Panc1 (cell line): ENCODE results near the gene GLTP.

Source experiments
- CTCF ChIP-seq: fragments of 450-650 bp; IDR thresholded peaks from 2 replicates; pipeline ENCODE4 v1.5.1; 2017; ENCODE audit warnings: mild to moderate bottlenecking
- POLR2AphosphoS5 ChIP-seq: IDR thresholded peaks from 2 replicates; pipeline ENCODE4 v1.6.1; 2012; ENCODE audit warnings: mild to moderate bottlenecking, low read depth, low read length, moderate library complexity
- REST ChIP-seq, 2 experiments: IDR thresholded peaks; 2 replicates each; pipeline ENCODE4 v1.6.1; 2011 to 2012; ENCODE audit warnings: low read depth in 2 of 2, control low read depth in 1 of 2, low read length in 1 of 2, mild to moderate bottlenecking in 1 of 2, moderate library complexity in 1 of 2; ENCODE audit not compliant: insufficient read depth in 1 of 2
- SIN3A ChIP-seq: IDR thresholded peaks from 2 replicates; pipeline ENCODE4 v1.6.1; 2012; ENCODE audit warnings: low read depth, mild to moderate bottlenecking, low read length, moderate library complexity, borderline replicate concordance; ENCODE audit not compliant: insufficient read depth
- TCF7L2 ChIP-seq: IDR thresholded peaks from 2 replicates; pipeline ENCODE4 v1.6.1; 2011; ENCODE audit warnings: mild to moderate bottlenecking, low read depth, low read length, inconsistent platforms

GRCh38 chr12:109860977-109861376 is 19.4 kb downstream of the GLTP start:
- TF ChIP-seq CTCF (no peak), POLR2AphosphoS5 (no peak), REST (IDR thresholded peaks at IDR 0.05; ENCODE audit: insufficient read depth in 1 of 2, low read depth in 2 of 2, low read length in 1 of 2) (no peak), SIN3A (no peak), TCF7L2 (no peak)
